Smooth muscle cell of the brain vasculature (primary cell): ENCODE measurements around the gene POTEF.
"Not testable (repeated sequence)": the region's sequence is repeated elsewhere in the genome, so short reads cannot be mapped to it uniquely, and the experiment has no call there.

Source experiments
- DNase-seq: peaks from one replicate; pipeline ENCODE4 v3.0.0-alpha.2; 2012; ENCODE audit warnings: low read depth, low spot score

The POTEF gene

GRCh38 chr2:130129120-130129829 lies at the start of gene POTEF:
POTEF (minus strand) TSS chr2:130129222; CDS start chr2:130120515, 8,707 bp downstream.
- DNase-seq, result not testable (repeated sequence)

- DNase-seq, result not testable (repeated sequence)
Measured at GRCh38 chr2:130174866-130175265, 45.8 kb upstream of the POTEF start.

- DNase-seq, result no peak
Measured at GRCh38 chr2:130169896-130170295, 40.9 kb upstream of the POTEF start.

- not testable (repeated sequence) for DNase-seq
Measured at GRCh38 chr2:130169163-130169562, 40.1 kb upstream of the POTEF start.

GRCh38 chr2:130166611-130167010 lies 37.6 kb upstream of the POTEF start:
- DNase-seq, result not testable (repeated sequence)

GRCh38 chr2:130165293-130166016 lies 36.4 kb upstream of the POTEF start:
- DNase-seq, result no peak

DNA sequence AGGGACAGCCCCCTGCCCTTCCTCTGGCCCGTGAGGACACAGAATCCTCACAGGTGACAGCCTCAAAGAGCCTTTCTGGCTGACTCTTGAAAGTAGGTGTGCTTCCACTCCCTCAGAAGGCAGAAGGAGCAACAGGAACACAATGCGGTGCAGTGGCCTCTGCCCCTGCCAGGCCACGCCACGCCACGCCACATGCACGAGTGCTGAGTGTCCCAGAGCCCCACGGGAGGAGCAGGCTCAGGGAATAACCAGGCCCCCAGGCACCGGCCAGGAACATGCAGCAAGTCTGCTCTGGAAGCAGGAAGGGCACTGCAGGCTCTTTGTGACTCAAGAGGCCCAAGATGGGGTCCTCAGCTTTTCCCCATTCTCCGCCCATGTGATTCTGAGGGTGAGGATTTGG lies 33.9 kb upstream of the POTEF start:
- no peak for DNase-seq

DNA sequence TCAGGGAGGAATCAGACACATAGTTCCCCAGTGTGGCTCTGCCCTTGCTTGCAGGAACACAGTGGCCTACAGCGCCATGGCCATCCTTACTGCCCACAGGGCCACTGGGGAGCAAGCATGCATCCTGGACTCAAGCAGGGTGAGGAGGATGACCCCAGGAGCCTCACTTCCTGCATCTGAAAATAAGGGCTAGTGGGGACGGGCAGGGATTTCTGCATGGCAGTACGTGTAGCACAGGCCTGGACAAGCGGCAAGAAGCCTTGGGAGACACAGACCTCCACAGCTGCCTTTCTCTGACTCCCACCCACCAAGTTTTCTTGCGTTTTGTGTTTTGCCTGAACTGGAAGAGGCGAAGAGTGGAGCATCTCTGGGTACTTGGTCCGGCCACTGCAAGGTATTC lies 33.5 kb upstream of the POTEF start:
- not testable (repeated sequence) for DNase-seq

- DNase-seq, result not testable (repeated sequence)
Measured at GRCh38 chr2:130160838-130161705, 32.0 kb upstream of the POTEF start.

- no peak for DNase-seq
Measured at GRCh38 chr2:130160131-130160530, 31.1 kb upstream of the POTEF start.

GRCh38 chr2:130159376-130159775 lies 30.4 kb upstream of the POTEF start:
- not testable (repeated sequence) for DNase-seq

GRCh38 chr2:130158631-130159030 lies 29.6 kb upstream of the POTEF start:
- DNase-seq, result no peak

DNA sequence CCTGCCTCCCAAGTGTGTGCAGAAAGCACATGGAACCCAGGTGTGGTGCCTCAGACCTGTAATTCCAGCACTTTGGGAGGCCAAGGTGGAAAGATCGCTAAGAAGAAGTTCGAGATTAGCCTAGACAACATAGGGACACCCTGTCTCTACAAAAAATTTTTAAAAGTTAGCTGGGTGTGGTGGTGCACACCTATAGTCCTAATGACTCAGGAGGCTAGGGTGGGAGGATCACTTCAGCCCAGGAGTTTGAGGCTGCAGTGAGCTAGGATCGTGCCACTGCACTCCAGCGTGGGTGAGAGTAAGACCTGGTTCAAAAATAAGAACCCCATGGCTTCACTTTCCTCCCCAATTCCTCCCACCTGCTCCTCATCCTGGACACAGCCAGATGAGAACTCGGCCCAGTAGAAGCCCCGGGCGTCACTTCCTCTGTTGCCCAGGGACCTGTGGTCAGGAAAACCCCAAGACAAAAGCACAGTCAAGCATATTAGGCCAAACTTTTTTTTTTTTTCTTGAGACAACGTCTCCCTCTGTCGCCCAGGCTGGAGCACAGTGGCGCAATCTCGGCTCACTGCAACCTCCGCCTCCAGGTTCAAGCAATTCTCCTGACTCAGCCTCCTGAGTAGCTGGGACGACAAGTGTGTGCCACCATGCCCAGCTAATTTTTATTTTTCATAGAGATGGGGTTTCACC lies 28.9 kb upstream of the POTEF start:
- DNase-seq, result not testable (repeated sequence)

DNA sequence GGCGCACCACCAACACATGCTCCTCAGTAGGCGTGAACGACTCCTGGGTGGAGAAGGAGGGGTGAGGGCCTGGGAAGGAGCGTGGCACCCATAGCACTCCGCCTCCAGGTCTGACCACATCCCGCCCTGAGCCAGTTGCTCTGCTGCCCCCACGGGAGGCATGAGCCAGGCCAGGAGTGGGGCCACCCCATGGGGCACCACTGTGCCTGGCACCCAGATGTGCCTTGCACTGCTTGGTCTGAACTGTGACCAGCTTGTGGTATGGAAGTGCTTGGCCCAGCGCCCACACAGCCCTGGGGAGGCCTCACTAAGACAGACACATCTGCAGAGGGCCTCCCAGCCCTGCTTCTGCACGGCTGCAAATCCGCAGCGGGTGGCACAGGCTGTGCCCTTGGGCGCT lies 28.3 kb upstream of the POTEF start:
- not testable (repeated sequence) for DNase-seq

DNA sequence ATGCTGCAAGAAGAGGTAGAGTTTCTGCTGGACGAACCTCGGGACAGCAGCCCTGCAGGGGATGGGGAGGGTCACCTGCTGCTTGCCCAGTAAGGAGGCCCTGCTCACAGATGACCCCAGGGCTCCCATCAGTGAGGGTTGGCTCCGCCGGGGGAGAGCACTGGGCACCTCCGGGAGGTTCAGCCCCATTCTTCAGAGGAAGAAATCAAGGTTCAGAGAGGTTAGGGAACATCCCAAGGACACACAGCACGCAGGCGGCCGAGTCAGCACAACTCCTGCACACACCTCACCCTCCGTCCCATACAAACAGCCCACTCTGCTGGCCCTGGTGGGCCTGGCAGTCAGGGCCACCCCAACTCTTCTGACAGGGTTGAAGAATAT lies 27.6 kb upstream of the POTEF start:
- no peak for DNase-seq

- DNase-seq, result not testable (repeated sequence)
Measured at GRCh38 chr2:130155956-130156623, 27.1 kb upstream of the POTEF start.

DNA sequence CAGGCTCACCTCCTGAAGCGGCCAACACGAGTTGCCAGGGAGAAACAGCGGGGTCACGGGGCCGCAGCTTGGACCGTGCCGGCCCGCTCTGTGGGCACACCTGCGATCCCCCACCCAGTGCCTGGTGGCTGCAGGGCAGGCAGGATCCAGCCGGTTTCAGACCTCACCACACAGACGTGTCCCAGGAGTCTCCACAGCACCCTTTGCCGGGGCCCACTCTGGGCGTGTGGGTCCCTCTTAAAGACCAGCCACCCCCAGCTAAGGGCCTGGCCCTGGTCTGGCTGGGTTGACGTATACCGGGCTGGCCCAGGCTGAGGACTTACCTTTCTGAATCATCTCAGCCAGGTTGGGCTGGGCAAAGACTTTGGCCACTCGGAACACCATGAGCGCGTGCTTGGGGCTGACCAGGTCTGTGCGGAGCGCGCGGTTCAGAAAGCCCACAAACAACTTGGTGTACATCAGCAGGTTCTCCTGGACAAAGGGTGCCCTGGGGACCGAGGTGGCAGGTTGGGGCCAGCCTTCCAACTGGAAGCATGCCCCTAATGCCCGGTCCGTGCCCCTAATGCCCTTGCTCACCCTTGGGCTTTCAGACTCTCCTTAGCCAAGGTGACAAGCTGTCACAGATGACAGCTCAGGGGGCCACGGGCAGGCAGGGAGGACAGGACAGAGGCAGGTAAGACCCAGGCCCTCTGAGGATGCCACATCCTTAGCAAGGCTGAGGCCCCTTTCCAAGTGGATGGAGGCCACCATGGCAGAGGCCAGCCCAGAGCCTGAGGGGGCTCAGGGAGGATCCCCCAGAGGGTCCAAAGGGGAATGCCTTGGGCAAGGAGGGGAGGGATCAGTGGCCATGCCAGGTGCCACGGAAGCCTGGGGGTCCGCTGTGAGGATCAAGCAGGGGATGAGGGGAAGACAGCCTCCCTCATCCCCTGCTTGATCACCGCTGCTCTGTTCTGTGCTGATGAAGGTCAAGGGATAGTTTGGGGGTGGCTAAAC lies 26.0 kb upstream of the POTEF start:
- DNase-seq, result no peak

- DNase-seq, result not testable (repeated sequence)
Measured at GRCh38 chr2:130154423-130154770, 25.4 kb upstream of the POTEF start.

- not testable (repeated sequence) for DNase-seq
Measured at GRCh38 chr2:130153721-130154422, 24.9 kb upstream of the POTEF start.
